ENCODE results near the gene TRMT112.
"Not testable (repeated sequence)": the region's sequence is repeated elsewhere in the genome, so short reads cannot be mapped to it uniquely, and the experiment has no call there.

TRMT112 gene

GRCh38 chr11:64324692-64325469, 7.5 kb upstream of the TRMT112 start:
- H3K4me1 ChIP-seq: no peaks in the 10 kb centered on the region
- no peaks in the 10 kb centered on the region for H3K79me2 ChIP-seq
- H3K27ac ChIP-seq: no peak overlapping the region
- H3K36me3 ChIP-seq (ENCODE audit: control insufficient read depth, insufficient read depth, low read length): no peaks in the 10 kb centered on the region
- no peak for TF ChIP-seq CTCF (IDR thresholded peaks at IDR 0.05)
- no peak overlapping the region for H2AFZ ChIP-seq
- no peak overlapping the region for H3K4me2 ChIP-seq (ENCODE audit: low read length)
- no peak overlapping the region for H3K4me3 ChIP-seq (ENCODE audit: low read depth, low read length)
- H3K9me3 ChIP-seq (ENCODE audit: control insufficient read depth, low read length): no peaks in the 10 kb centered on the region
- H3K9ac ChIP-seq: no peak overlapping the region
- H3K27me3 ChIP-seq (ENCODE audit: control insufficient read depth, insufficient read depth, low read length): no peaks in the 10 kb centered on the region

GRCh38 chr11:64323984-64324383, 6.6 kb upstream of the TRMT112 start:
- H3K27ac ChIP-seq; H3K4me1 ChIP-seq; H3K9me3 ChIP-seq (ENCODE audit: control insufficient read depth, low read length); H3K79me2 ChIP-seq; H2AFZ ChIP-seq; H3K27me3 ChIP-seq (ENCODE audit: control insufficient read depth, insufficient read depth, low read length); H3K36me3 ChIP-seq (ENCODE audit: control insufficient read depth, insufficient read depth, low read length); H3K4me2 ChIP-seq (ENCODE audit: low read length); H3K9ac ChIP-seq; H3K4me3 ChIP-seq (ENCODE audit: low read depth, low read length): not testable (repeated sequence)

- no peak overlapping the region for H3K27ac ChIP-seq
These were observed 6.0 kb upstream of the TRMT112 start for GRCh38 chr11:64323373-64323772.

GRCh38 chr11:64322925-64323260, 5.5 kb upstream of the TRMT112 start:
- Histone ChIP-seq H2AFZ (no peak overlapping the region), H3K27ac (no peak overlapping the region), H3K4me3 (ENCODE audit: low read depth, low read length) (no peak overlapping the region), H3K27me3 (ENCODE audit: control insufficient read depth, insufficient read depth, low read length) (no peaks in the 10 kb centered on the region), H3K9ac (no peak overlapping the region), H3K9me3 (ENCODE audit: control insufficient read depth, low read length) (no peaks in the 10 kb centered on the region), H3K4me2 (ENCODE audit: low read length) (no peak overlapping the region), H3K4me1 (peaks cover 2% of the 10 kb centered on the region), H3K79me2 (no peaks in the 10 kb centered on the region), H3K36me3 (ENCODE audit: control insufficient read depth, insufficient read depth, low read length) (no peaks in the 10 kb centered on the region)
- no peak for TF ChIP-seq CTCF (IDR thresholded peaks at IDR 0.05)

More at GRCh38 chr11:64323373-64323772, 6.0 kb upstream of the TRMT112 start:
- TF ChIP-seq CTCF (IDR thresholded peaks at IDR 0.05): no peak
- Histone ChIP-seq H3K9me3 (ENCODE audit: control insufficient read depth, low read length) (no peaks in the 10 kb centered on the region), H3K9ac (no peak overlapping the region), H3K79me2 (no peaks in the 10 kb centered on the region), H3K36me3 (ENCODE audit: control insufficient read depth, insufficient read depth, low read length) (no peaks in the 10 kb centered on the region), H3K4me1 (peaks cover 2% of the 10 kb centered on the region), H3K4me3 (ENCODE audit: low read depth, low read length) (no peak overlapping the region), H3K4me2 (ENCODE audit: low read length) (no peak overlapping the region), H3K27me3 (ENCODE audit: control insufficient read depth, insufficient read depth, low read length) (no peaks in the 10 kb centered on the region), H2AFZ (no peak overlapping the region)

- no peaks in the 10 kb centered on the region for H3K27me3 ChIP-seq (ENCODE audit: control insufficient read depth, insufficient read depth, low read length)
- no peaks in the 10 kb centered on the region for H3K79me2 ChIP-seq
- no peak for TF ChIP-seq CTCF (IDR thresholded peaks at IDR 0.05)
- no peaks in the 10 kb centered on the region for H3K36me3 ChIP-seq (ENCODE audit: control insufficient read depth, insufficient read depth, low read length)
- H3K4me2 ChIP-seq (ENCODE audit: low read length): no peak overlapping the region
- H3K27ac ChIP-seq: no peak overlapping the region
- no peak overlapping the region for H3K4me3 ChIP-seq (ENCODE audit: low read depth, low read length)
- H3K9me3 ChIP-seq (ENCODE audit: control insufficient read depth, low read length): no peaks in the 10 kb centered on the region
- H2AFZ ChIP-seq: no peak overlapping the region
- peaks cover 2% of the 10 kb centered on the region for H3K4me1 ChIP-seq
- no peak overlapping the region for H3K9ac ChIP-seq
These were observed 4.2 kb upstream of the TRMT112 start for GRCh38 chr11:64321533-64321932.
